ENCODE measurements around the gene SRD5A1. TPM values are rescaled to one million over a fixed set of nuclear protein-coding genes. Genes with fewer than 3 reads are reported as not detected.

SRD5A1 gene
- total RNA-seq, 1 experiment from 2014 or later: 24.7 TPM

DNA sequence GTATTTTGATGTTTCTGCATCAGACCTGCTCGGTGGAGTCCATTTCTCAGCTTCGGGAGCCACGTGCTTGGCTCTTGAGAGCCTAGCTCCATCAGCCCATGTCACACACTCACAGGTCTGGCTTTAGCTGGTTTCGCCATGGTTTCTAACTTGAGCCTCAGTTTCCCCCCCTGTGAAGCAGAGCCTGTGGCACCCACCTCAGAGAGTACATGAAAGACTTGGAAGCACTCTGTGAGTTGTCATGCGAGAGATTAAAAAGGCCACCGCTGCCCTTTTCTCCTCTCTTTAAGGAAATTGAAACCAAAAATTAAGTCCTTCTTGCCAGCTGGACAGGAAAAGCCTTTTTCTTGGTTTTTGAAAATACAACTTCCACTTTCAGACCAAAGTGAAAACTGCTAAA is 88.8 kb downstream of the SRD5A1 start:
- BruUV-seq (replicated peaks): no TSS peak
- H3K36me3 ChIP-seq (ENCODE audit: control insufficient read depth in 1 of 2, insufficient read depth in 2 of 2, low read length in 2 of 2): peaks cover 6 to 26% of the 10 kb centered on the region in 2 experiments; a peak in 3 of 4 replicates

More for the DNA sequence above, 88.8 kb downstream of the SRD5A1 start:
- Histone ChIP-seq H3K4me2 (ENCODE audit: low read length) (no peak overlapping the region), H4K20me1 (ENCODE audit: insufficient read depth) (peaks cover 18% of the 10 kb centered on the region; the same call in 1 of the 2 replicates), H2AFZ (ENCODE audit: low read depth, low read length, poor library complexity, severe bottlenecking) (no peak overlapping the region), H3K4me1 (ENCODE audit: control insufficient read depth in 1 of 2, insufficient read depth in 2 of 2, low read length in 2 of 2) (no peaks in the 10 kb centered on the region), H3K4me3 (replicated peaks in 1 of 2; ENCODE audit: low read depth in 1 of 2, low read length in 2 of 2) (no peak overlapping the region), H3K9me2 (ENCODE audit: insufficient read depth) (no peaks in the 10 kb centered on the region), H3K79me2 (ENCODE audit: insufficient read depth, low read length) (peaks cover 99% of the 10 kb centered on the region), H3K9me3 (ENCODE audit: control insufficient read depth in 1 of 2, insufficient read depth in 1 of 2, low read depth in 1 of 2, low read length in 2 of 2) (no peaks in the 10 kb centered on the region), H3K27ac (ENCODE audit: low read depth, low read length) (no peak overlapping the region), H3K27me3 (ENCODE audit: insufficient read depth, low read length) (no peaks in the 10 kb centered on the region), H3K9ac (ENCODE audit: low read length) (no peak overlapping the region)
- DNase-seq (ENCODE audit: low read depth, low spot score): no peak
- intact Hi-C loops (cut with micrococcal nuclease): no loop called here
- ChIA-PET RAD21 (ENCODE audit: low non-redundant PET in 1 of 2, low total read pairs in 2 of 2, uncharacterized antibody in 2 of 2, unreplicated experiment in 2 of 2) (no interaction called here), POLR2A (no interaction called here), CTCF (interaction anchor here (1.2 kb wide), 1 partner anchor 23 kb away, joined by 3 read pairs; no protein-coding TSS in a partner anchor)
- ATAC-seq: no peak
- TF ChIP-seq ZBTB33 (IDR thresholded peaks at IDR 0.05; ENCODE audit: extremely low read depth, insufficient replicate concordance, low read length) (no peak), EZH2phosphoT487 (IDR thresholded peaks at IDR 0.05; ENCODE audit: borderline replicate concordance) (no peak), JUND (IDR thresholded peaks at IDR 0.05) (no peak), FOSL1 (IDR thresholded peaks at IDR 0.05; ENCODE audit: low read depth) (no peak), SP1 (IDR thresholded peaks at IDR 0.05; ENCODE audit: low read depth) (no peak), CBX3 (IDR thresholded peaks at IDR 0.05; ENCODE audit: low read depth) (no peak), EGR1 (IDR thresholded peaks at IDR 0.05; ENCODE audit: low read depth) (no peak), POLR2AphosphoS5 (IDR thresholded peaks at IDR 0.05; ENCODE audit: low read depth, low read length) (no peak), RAD21 (IDR thresholded peaks at IDR 0.05; ENCODE audit: low read depth) (no peak)
- TF ChIP-seq, protein P1, sequence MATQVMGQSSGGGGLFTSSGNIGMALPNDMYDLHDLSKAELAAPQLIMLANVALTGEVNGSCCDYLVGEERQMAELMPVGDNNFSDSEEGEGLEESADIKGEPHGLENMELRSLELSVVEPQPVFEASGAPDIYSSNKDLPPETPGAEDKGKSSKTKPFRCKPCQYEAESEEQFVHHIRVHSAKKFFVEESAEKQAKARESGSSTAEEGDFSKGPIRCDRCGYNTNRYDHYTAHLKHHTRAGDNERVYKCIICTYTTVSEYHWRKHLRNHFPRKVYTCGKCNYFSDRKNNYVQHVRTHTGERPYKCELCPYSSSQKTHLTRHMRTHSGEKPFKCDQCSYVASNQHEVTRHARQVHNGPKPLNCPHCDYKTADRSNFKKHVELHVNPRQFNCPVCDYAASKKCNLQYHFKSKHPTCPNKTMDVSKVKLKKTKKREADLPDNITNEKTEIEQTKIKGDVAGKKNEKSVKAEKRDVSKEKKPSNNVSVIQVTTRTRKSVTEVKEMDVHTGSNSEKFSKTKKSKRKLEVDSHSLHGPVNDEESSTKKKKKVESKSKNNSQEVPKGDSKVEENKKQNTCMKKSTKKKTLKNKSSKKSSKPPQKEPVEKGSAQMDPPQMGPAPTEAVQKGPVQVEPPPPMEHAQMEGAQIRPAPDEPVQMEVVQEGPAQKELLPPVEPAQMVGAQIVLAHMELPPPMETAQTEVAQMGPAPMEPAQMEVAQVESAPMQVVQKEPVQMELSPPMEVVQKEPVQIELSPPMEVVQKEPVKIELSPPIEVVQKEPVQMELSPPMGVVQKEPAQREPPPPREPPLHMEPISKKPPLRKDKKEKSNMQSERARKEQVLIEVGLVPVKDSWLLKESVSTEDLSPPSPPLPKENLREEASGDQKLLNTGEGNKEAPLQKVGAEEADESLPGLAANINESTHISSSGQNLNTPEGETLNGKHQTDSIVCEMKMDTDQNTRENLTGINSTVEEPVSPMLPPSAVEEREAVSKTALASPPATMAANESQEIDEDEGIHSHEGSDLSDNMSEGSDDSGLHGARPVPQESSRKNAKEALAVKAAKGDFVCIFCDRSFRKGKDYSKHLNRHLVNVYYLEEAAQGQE (IDR thresholded peaks at IDR 0.05; ENCODE audit: low read depth): no peak

All from HCT116 (cell line).